CMK (cell line): ENCODE data around the gene DNAJC25.
"Not testable (repeated sequence)": the region's sequence is repeated elsewhere in the genome, so short reads cannot be mapped to it uniquely, and the experiment has no call there.

Source experiments
- DNase-seq: peaks from one replicate; pipeline ENCODE4 v3.0.0-alpha.2; 2010; ENCODE audit warnings: low read depth

Gene DNAJC25

DNA sequence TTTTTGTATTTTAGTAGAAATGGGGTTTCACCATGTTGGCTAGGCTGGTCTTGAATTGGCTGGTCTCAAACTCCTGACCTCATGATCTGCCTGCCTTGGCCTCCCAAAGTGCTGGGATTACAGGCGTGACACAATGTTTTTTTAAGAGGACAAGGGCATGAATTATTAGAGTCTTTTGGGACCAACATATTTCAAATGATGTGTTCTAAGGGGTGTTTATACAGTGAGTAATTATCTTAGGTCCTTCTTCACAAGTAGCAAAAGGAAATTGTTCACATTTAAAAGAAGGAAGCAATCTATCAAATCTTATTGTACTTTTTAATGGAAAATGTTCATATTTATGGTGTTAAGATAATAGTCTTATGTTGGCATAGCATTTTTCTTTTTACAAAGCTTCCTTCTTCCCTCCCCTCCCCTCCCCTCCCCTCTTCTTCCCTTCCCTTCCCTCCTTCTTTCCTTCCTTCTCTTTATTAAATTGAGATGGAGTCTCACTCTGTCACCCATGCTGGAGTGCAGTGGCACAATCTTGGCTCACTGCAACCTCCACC, 37.0 kb downstream of the DNAJC25 start:
- DNase-seq, result no peak

DNA sequence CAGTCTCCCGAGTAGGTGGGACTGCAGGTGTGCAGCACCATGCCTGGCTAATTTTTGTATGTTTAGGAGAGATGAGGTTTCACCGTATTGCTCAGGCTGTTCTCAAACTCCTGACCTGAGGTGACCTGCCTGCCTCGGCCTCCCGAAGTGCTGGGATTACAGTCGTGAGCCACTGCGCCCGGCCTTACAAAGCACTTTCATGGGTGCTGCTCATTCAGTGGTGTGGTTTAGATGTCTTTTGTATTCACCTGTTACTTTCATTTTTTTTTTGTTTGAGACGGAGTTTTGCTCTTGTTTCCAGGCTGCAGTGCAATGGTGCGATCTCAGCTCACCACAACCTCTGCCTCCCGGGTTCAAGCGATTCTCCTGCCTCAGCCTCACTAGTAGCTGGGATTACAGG, 37.5 kb downstream of the DNAJC25 start:
- not testable (repeated sequence) for DNase-seq

DNA sequence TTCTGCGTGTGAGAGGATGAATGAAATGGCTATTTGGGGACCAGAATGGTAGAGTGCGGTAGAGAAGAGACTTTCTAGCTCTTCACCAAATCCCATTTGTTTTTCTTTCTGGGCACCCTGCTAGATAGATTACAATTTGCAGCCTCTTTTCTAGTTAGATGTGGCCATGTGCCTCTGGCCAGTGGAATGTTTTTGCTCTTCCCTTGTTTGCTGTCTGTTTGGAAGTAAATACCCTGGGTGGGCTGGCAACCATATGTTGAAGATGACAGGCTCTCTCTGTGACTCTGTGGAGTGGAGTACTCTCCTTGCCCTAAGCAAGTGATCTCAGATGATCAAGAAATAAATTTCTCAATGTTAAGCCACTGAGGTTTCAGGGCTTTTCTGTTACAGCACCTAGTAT, 43.2 kb downstream of the DNAJC25 start:
- DNase-seq, result no peak

DNA sequence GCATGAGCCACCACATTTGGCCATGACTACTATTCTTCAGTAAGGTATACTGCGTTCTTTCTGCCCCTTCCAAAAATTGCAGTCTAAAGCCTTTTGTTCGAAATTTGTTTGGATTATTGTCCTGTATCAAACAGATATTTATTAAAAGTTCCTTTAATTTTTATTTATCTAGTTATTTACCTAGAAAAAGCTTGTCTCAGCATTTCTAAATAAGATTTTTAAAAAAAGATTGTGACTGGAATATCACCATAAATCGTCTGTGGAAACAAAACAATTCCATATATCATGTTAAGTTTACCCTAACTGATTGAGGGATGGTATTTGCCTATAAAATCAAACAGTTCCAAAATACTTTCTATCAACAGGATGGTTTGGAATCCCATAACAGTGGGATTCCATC, 45.0 kb downstream of the DNAJC25 start:
- no peak for DNase-seq

DNA sequence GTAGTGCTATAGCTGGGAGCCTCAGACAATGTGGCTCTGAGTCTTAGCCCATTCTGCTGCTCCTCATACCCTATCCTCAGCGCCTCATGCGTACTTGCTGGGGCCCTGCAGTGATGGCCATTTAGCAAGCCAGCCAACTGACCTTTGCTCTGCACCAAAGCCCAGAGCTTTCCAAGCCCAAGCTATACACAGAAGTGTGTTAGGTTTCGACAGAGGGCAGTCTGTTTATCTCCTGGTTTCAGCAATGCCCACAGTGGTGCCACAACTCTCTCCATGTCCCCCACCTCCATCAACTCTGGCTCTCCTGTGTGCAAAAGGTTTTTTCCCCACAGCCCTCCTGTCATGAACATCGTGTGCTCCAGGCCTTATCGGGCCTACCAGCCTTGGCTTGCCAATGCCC, 47.2 kb downstream of the DNAJC25 start:
- no peak for DNase-seq

DNA sequence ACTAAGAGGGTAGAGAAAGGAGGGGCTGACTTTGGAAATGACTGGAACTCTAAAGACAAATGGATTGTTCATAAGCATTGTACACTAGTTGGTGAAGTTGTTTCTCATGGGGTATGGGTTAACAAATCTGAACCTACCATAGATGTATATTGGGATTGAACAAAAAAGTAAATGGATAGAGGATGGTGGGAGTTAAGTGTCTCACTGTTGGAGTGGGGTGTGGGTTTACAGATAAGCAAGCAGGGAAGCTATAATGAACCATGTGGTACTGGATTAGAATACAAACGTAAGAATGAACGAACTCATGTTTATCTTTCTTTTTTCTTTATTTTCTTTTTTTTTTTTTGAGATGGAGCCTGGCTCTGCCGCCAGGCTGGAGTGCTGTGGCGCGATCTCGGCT, 48.1 kb downstream of the DNAJC25 start:
- no peak for DNase-seq

DNA sequence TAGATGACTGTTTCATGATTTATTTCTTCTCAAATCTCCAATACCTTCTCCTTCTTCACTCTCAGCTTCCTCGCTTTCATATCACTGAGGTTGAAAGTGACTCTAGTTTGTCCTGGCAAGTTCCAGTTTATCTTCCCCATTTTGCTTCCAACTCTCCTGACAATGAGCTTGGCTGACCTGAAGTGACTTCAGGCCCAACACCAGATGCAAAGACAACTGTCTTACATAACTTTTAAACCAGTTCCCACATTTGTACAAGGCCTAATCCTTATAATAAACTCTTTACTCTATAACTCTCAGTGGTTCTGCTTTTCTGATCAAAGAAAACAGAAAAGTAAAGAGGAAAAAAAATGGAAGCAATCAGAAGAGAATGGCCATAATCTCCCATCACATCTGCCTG, 52.3 kb downstream of the DNAJC25 start:
- DNase-seq, result no peak

DNA sequence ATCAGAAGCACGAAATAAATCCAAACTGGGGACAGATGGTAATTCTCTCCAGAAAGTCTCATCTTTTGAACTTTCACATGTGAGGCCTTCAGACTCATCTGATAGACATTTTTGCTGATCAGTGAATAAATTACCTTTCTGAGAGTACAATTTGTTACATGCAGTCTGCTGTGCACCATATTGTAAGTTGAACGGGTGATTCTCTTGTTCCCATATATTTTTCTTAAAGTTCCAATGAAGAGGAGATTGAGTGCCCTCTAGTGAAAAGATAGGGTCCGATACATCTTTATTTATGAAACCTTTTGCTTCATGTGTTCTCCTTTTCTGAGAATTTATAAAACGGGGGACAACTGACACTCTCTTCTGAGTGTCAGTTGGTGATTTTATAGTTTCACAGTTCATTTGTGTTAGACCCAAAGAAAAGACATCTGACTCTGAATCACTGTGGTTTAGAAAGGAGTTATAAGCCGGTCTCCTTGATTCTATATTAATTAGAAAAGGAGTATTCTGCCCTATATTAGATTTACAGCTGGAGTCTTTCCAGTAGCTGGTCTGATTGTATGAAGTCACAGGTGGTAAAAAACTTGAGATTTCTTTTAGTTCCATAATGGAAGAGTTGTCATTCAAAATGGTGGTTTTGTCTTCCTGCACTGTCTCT, 60.7 kb downstream of the DNAJC25 start:
- DNase-seq, result no peak

DNA sequence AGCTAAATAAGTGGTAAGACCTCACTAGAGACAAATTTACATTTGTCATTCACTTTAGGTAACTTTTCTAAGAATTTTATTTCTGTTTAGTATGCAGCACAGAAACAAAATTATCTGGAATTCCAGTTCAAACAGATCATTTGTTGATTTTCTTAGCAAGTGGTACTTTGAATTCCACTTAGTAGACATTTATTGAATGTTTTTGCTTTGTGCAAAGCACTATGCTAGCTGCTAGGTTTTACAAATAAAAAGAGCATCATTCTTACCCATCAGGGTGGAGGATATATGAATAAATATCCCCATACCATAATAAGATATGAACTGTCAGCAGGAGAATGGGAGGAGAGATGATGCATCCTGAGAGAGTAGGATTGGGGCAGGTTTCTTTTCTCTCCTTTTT, 65.7 kb downstream of the DNAJC25 start:
- no peak for DNase-seq

DNA sequence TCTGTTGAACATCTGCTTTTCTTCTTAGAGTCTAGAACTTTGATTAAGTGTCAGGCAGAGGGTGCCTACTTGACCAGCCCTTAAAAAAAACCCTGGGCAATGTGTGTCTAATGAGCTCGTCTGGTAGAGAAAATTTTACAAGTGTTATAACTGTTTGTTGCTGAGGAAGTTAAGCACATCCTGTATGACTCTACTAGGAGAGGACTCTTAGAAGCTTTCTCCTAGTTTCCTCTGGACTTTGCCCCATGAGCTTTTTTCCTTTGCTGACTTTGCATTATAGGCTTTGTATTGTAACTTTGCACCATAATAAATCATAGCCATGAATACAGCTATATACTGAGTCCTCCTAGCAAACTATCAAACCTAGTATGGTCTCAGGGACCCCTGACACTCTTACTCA, 69.6 kb downstream of the DNAJC25 start:
- DNase-seq, result no peak
